ENCODE measurements around the gene FAM184A. TPM values are rescaled to one million over a fixed set of nuclear protein-coding genes. Genes with fewer than 3 reads are reported as not detected.

Gene FAM184A
- total and polyA plus RNA-seq, 10 of the 15 experiments (the other 5 are each of a cell fraction or from before 2014, with no cell fraction given), result 0.15 to 0.23 TPM; not detected in 8

- TF ChIP-seq SMARCA5 (IDR thresholded peaks at IDR 0.05) (no peak), CHD4 (IDR thresholded peaks at IDR 0.05) (no peak), HDAC6 (IDR thresholded peaks at IDR 0.05; ENCODE audit: unreplicated experiment) (no peak), CREM (IDR thresholded peaks at IDR 0.05; ENCODE audit: low read depth) (no peak), JUND (IDR thresholded peaks at IDR 0.05; ENCODE audit: low read depth, low read length) (no peak), TARDBP (IDR thresholded peaks at IDR 0.05; ENCODE audit: borderline replicate concordance) (no peak), SREBF1 (IDR thresholded peaks at IDR 0.05; ENCODE audit: low read length) (no peak), NBN (IDR thresholded peaks at IDR 0.05) (no peak), IRF4 (IDR thresholded peaks at IDR 0.05; ENCODE audit: low read depth, low read length) (no peak), ZBED1 (IDR thresholded peaks at IDR 0.05; ENCODE audit: borderline replicate concordance) (no peak)
- TF ChIP-seq, protein P1, sequence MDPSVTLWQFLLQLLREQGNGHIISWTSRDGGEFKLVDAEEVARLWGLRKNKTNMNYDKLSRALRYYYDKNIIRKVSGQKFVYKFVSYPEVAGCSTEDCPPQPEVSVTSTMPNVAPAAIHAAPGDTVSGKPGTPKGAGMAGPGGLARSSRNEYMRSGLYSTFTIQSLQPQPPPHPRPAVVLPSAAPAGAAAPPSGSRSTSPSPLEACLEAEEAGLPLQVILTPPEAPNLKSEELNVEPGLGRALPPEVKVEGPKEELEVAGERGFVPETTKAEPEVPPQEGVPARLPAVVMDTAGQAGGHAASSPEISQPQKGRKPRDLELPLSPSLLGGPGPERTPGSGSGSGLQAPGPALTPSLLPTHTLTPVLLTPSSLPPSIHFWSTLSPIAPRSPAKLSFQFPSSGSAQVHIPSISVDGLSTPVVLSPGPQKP (IDR thresholded peaks at IDR 0.05; ENCODE audit: low read depth, low read length), result no peak
- TF ChIP-seq, protein P2, sequence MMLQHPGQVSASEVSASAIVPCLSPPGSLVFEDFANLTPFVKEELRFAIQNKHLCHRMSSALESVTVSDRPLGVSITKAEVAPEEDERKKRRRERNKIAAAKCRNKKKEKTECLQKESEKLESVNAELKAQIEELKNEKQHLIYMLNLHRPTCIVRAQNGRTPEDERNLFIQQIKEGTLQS (IDR thresholded peaks at IDR 0.05; ENCODE audit: borderline replicate concordance, extremely low read depth, low read depth, low read length), result no peak
- 33% methylated on average over 3 of the region's 3 CpGs for WGBS (ENCODE audit: insufficient coverage, insufficient replicate concordance, low lambda C conversion rate, missing lambda C conversion rate)
Observed at GRCh38 chr6:119108076-119108475, 29.6 kb upstream of the FAM184A start.

More at GRCh38 chr6:119108076-119108475, 29.6 kb upstream of the FAM184A start:
- Histone ChIP-seq H2AFZ (ENCODE audit: control insufficient read depth, low read depth, low read length) (no peak overlapping the region), H3K9me3 (replicated peaks; ENCODE audit: control insufficient read depth, insufficient read depth, low read length) (no peaks in the 10 kb centered on the region), H3K4me1 (ENCODE audit: control insufficient read depth, insufficient read depth, low read length) (no peaks in the 10 kb centered on the region), H3K4me3 (no peak overlapping the region), H3K4me2 (ENCODE audit: control insufficient read depth, insufficient read depth) (no peak overlapping the region), H4K20me1 (ENCODE audit: control insufficient read depth, insufficient read depth) (no peaks in the 10 kb centered on the region), H3K79me2 (ENCODE audit: control insufficient read depth, insufficient read depth, low read length) (no peaks in the 10 kb centered on the region), H3K36me3 (ENCODE audit: control insufficient read depth in 2 of 2, insufficient read depth in 2 of 2, low read length in 1 of 2) (no peaks in the 10 kb centered on the region), H3K27me3 (replicated peaks in 1 of 2; ENCODE audit: control insufficient read depth in 2 of 2, insufficient read depth in 2 of 2, low read length in 1 of 2) (no peaks in the 10 kb centered on the region), H3K9ac (ENCODE audit: control insufficient read depth, insufficient read depth, low read length) (no peak overlapping the region), H3K27ac (ENCODE audit: control insufficient read depth, insufficient read depth) (no peak overlapping the region)
- POLR2A ChIA-PET, result interaction anchor here (0.6 kb wide), 1 partner anchor 54 kb away, joined by 4 read pairs; no protein-coding TSS in a partner anchor
- FAIRE-seq, result no peak
- SMC1A ChIA-PET (ENCODE audit: uncharacterized antibody, unreplicated experiment), result interaction anchor here (0.7 to 1.2 kb wide), 2 partner anchors 144 to 211 kb away, joined by 3 read pairs; no protein-coding TSS in a partner anchor
- CTCF ChIA-PET, result interaction anchor here (1.8 to 3.6 kb wide), 2 partner anchors 21 to 140 kb away, joined by 7 to 15 read pairs; no protein-coding TSS in a partner anchor
- in situ Hi-C loops (cut with MboI), result loop anchor here (25.0 kb wide), 1 partner anchor 146 kb away; no protein-coding TSS in a partner anchor
- intact Hi-C loops (cut with micrococcal nuclease; ENCODE audit: unreplicated experiment), result no loop called here
- ATAC-seq, result no peak
- DNase-seq (ENCODE audit: low read depth, low spot score), result no peak
- no TSS peak for BruUV-seq (replicated peaks)
- RAD21 ChIA-PET (ENCODE audit: unreplicated experiment), result no interaction called here

All from GM12878 (cell line).